ENCODE results near the gene WDR35. TPM values are rescaled to one million over a fixed set of nuclear protein-coding genes. Genes with fewer than 3 reads are reported as not detected.

Gene WDR35
- total RNA-seq, 1 experiment from 2014 or later, result 15.5 TPM

- DNase-seq (ENCODE audit: low spot score) (no peak), ATAC-seq (no peak)
- H3K4me3 Mint-ChIP-seq, result no peak overlapping the region
- TF ChIP-seq, protein P1, sequence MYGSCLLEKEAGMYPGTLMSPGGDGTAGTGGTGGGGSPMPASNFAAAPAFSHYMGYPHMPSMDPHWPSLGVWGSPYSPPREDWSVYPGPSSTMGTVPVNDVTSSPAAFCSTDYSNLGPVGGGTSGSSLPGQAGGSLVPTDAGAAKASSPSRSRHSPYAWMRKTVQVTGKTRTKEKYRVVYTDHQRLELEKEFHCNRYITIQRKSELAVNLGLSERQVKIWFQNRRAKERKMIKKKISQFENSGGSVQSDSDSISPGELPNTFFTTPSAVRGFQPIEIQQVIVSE (CRISPR knock-in tag; IDR thresholded peaks at IDR 0.05; ENCODE audit: borderline replicate concordance), result no peak
- TF ChIP-seq TP53 (CRISPR knock-in tag; IDR thresholded peaks at IDR 0.05) (no peak), SOX15 (CRISPR knock-in tag; IDR thresholded peaks at IDR 0.05) (no peak), AR (CRISPR knock-in tag; IDR thresholded peaks at IDR 0.05) (no peak), E2F1 (CRISPR knock-in tag; IDR thresholded peaks at IDR 0.05) (no peak), ATF2 (CRISPR knock-in tag; IDR thresholded peaks at IDR 0.05; ENCODE audit: borderline replicate concordance, low read depth) (no peak), USF1 (CRISPR knock-in tag; IDR thresholded peaks at IDR 0.05) (no peak), EMX1 (CRISPR knock-in tag; IDR thresholded peaks at IDR 0.05) (no peak), IRF2 (CRISPR knock-in tag; IDR thresholded peaks at IDR 0.05; ENCODE audit: borderline replicate concordance, low read depth) (no peak), TEAD4 (CRISPR knock-in tag; IDR thresholded peaks at IDR 0.05) (no peak)
- TF ChIP-seq, protein P2, sequence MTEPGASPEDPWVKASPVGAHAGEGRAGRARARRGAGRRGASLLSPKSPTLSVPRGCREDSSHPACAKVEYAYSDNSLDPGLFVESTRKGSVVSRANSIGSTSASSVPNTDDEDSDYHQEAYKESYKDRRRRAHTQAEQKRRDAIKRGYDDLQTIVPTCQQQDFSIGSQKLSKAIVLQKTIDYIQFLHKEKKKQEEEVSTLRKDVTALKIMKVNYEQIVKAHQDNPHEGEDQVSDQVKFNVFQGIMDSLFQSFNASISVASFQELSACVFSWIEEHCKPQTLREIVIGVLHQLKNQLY (CRISPR knock-in tag; IDR thresholded peaks at IDR 0.05), result no peak
- TF ChIP-seq, protein P3, sequence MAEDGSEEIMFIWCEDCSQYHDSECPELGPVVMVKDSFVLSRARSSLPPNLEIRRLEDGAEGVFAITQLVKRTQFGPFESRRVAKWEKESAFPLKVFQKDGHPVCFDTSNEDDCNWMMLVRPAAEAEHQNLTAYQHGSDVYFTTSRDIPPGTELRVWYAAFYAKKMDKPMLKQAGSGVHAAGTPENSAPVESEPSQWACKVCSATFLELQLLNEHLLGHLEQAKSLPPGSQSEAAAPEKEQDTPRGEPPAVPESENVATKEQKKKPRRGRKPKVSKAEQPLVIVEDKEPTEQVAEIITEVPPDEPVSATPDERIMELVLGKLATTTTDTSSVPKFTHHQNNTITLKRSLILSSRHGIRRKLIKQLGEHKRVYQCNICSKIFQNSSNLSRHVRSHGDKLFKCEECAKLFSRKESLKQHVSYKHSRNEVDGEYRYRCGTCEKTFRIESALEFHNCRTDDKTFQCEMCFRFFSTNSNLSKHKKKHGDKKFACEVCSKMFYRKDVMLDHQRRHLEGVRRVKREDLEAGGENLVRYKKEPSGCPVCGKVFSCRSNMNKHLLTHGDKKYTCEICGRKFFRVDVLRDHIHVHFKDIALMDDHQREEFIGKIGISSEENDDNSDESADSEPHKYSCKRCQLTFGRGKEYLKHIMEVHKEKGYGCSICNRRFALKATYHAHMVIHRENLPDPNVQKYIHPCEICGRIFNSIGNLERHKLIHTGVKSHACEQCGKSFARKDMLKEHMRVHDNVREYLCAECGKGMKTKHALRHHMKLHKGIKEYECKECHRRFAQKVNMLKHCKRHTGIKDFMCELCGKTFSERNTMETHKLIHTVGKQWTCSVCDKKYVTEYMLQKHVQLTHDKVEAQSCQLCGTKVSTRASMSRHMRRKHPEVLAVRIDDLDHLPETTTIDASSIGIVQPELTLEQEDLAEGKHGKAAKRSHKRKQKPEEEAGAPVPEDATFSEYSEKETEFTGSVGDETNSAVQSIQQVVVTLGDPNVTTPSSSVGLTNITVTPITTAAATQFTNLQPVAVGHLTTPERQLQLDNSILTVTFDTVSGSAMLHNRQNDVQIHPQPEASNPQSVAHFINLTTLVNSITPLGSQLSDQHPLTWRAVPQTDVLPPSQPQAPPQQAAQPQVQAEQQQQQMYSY (CRISPR knock-in tag; IDR thresholded peaks at IDR 0.05), result no peak
- TF ChIP-seq, protein P4, sequence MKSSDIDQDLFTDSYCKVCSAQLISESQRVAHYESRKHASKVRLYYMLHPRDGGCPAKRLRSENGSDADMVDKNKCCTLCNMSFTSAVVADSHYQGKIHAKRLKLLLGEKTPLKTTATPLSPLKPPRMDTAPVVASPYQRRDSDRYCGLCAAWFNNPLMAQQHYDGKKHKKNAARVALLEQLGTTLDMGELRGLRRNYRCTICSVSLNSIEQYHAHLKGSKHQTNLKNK (CRISPR knock-in tag; IDR thresholded peaks at IDR 0.05), result no peak
- TF ChIP-seq, protein P5, sequence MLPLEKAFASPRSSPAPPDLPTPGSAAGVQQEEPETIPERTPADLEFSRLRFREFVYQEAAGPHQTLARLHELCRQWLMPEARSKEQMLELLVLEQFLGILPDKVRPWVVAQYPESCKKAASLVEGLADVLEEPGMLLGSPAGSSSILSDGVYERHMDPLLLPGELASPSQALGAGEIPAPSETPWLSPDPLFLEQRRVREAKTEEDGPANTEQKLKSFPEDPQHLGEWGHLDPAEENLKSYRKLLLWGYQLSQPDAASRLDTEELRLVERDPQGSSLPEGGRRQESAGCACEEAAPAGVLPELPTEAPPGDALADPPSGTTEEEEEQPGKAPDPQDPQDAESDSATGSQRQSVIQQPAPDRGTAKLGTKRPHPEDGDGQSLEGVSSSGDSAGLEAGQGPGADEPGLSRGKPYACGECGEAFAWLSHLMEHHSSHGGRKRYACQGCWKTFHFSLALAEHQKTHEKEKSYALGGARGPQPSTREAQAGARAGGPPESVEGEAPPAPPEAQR (CRISPR knock-in tag; IDR thresholded peaks at IDR 0.05), result no peak
- H3K27ac Mint-ChIP-seq, result no peak overlapping the region
- ChIA-PET CTCF (no interaction called here), POLR2A (no interaction called here)
- no peaks in the 10 kb centered on the region; the same call in none of the 2 replicates for H3K27me3 Mint-ChIP-seq (ENCODE audit: low read depth)
- H3K9me3 Mint-ChIP-seq, result no peaks in the 10 kb centered on the region
- H3K4me1 Mint-ChIP-seq, result no peaks in the 10 kb centered on the region
- no peaks in the 10 kb centered on the region for H3K36me3 Mint-ChIP-seq
Measured at GRCh38 chr2:19876751-19877150, 113.2 kb downstream of the WDR35 start.
